Measurements from ENCODE around the gene RINT1. TPM values are rescaled to one million over a fixed set of nuclear protein-coding genes. Genes with fewer than 3 reads are reported as not detected.

Gene RINT1
- total RNA-seq, 1 donor from 2014 or later = 25.7 TPM

GRCh38 chr7:105613611-105614330 is 81.8 kb downstream of the RINT1 start:
- DNase-seq (ENCODE audit: low spot score) = no peak
- H3K9me3 Mint-ChIP-seq = no peaks in the 10 kb centered on the region
- H3K4me1 Mint-ChIP-seq (ENCODE audit: low read depth) = no peaks in the 10 kb centered on the region
- H3K27me3 Mint-ChIP-seq (ENCODE audit: low read depth) = no peaks in the 10 kb centered on the region
- H3K27ac Mint-ChIP-seq = no peak overlapping the region
- H3K36me3 Mint-ChIP-seq (ENCODE audit: low read depth) = peaks cover 12% of the 10 kb centered on the region
- intact Hi-C loops (cut with micrococcal nuclease) = no loop called here
- H3K4me3 Mint-ChIP-seq (ENCODE audit: low read depth) = no peak overlapping the region

DNA sequence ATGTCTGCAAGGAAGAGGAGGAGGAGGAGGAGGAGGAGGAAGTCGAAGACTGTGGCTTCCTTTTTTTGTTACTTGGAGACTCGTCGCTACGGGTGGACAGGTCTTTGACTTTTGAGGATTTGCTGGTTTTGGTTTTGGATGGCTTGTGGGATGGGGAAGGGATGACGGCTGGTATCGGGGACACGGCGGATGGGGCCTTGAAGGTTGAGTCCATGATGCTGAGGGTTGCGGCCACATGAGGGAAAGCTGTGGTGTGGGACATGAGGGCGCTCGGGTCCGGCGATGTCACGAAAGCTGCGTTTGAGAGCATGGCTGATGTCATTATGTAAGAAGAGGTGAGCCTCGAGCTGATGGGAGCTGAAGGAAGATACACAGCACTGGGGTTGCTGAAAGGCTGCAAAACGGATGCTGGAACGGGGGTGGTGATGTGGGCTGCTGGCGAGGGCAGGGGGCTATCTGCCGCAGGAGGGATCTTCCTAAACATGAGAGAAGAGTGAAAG is 82.4 kb downstream of the RINT1 start:
- Mint-ChIP-seq H3K36me3 (ENCODE audit: low read depth) (peaks cover 13% of the 10 kb centered on the region), H3K9me3 (no peaks in the 10 kb centered on the region), H3K4me1 (ENCODE audit: low read depth) (no peaks in the 10 kb centered on the region), H3K27ac (no peak overlapping the region), H3K4me3 (ENCODE audit: low read depth) (no peak overlapping the region), H3K27me3 (ENCODE audit: low read depth) (no peaks in the 10 kb centered on the region)
- no peak for DNase-seq (ENCODE audit: low spot score)
- intact Hi-C loops (cut with micrococcal nuclease) = no loop called here

Other genes starting within 250 kb of the RINT1 start
- 50.9 and 54.7 TPM in 2 replicates for gene SRPK2, start 143.3 kb upstream of the RINT1 start, total RNA-seq
- gene PUS7, start 9.9 kb upstream of the RINT1 start, total RNA-seq = 41.8 and 44.4 TPM in 2 replicates
- not detected in 2 replicates for gene EFCAB10, start 49.3 kb downstream of the RINT1 start, total RNA-seq